K562 treated with DMSO at 1 percent for 24 hours (cell line): Measurements from ENCODE around the gene SLC30A5. TPM values are rescaled to one million over a fixed set of nuclear protein-coding genes. Genes with fewer than 3 reads are reported as not detected.

Experiments used
- total RNA-seq: library from RNA; unstranded; fragments of 300-600 nt; gene quantifications from 2 replicates; pipeline ENCODE4 v1.2.3, GENCODE V29; 2022; ENCODE audit warnings: low read depth; ENCODE audit not compliant: insufficient read depth

SLC30A5 gene
- 36.5 and 41.0 TPM in 2 replicates for total RNA-seq

GRCh38 chr5:69093771-69094482, at the start of gene SLC30A5:
TSS of gene SLC30A5 (plus strand) at chr5:69094014. CDS start at chr5:69094256, 242 bp downstream.

GRCh38 chr5:69166686-69167492, 73.1 kb downstream of the SLC30A5 start, which contains the start of gene CCNB1:
TSS of gene CCNB1 (plus strand) at chr5:69167150. CDS start at chr5:69167263, 113 bp downstream.

Other genes with a start within 250 kb of the SLC30A5 start
- gene CCNB1, start 73.1 kb downstream of the SLC30A5 start, total RNA-seq: 128 and 161 TPM in 2 replicates
- 70.6 and 72.5 TPM in 2 replicates for gene CENPH, start 95.6 kb downstream of the SLC30A5 start, total RNA-seq
- 22.8 and 31.3 TPM in 2 replicates for gene CDK7, start 140.9 kb downstream of the SLC30A5 start, total RNA-seq
- 4.4 and 4.9 TPM in 2 replicates for gene CCDC125, start 238.8 kb downstream of the SLC30A5 start, total RNA-seq